GM23338 (cell line): ENCODE data around the gene PLCG2. TPM values are rescaled to one million over a fixed set of nuclear protein-coding genes. Genes with fewer than 3 reads are reported as not detected.

Experiments
- CREB1 ChIP-seq: fragments of 250-450 bp; sonication (Bioruptor Pico); IDR thresholded peaks from 2 replicates; pipeline ENCODE4 v1.5.0; 2020; ENCODE audit warnings: low read depth, mild to moderate bottlenecking, moderate library complexity
- CTCF ChIP-seq, 2 experiments: fragments of 200-600 bp in 1 of 2; sonication (generic) in 1 of 2; conservative IDR thresholded peaks; 2 replicates each; pipeline versions ENCODE4 v1.5.1 to v1.6.1; 2016 to 2017; ENCODE audit warnings: antibody characterized with exemption in 2 of 2, low read depth in 2 of 2, mild to moderate bottlenecking in 2 of 2, moderate library complexity in 1 of 2
- EZH2 ChIP-seq: fragments of 200-600 bp; sonication (generic); IDR thresholded peaks from one replicate; pipeline ENCODE4 v1.8.0; 2017; ENCODE audit warnings: antibody characterized with exemption, mild to moderate bottlenecking, low read depth; ENCODE audit not compliant: unreplicated experiment
- EZH2phosphoT487 ChIP-seq: fragments of 200-600 bp; sonication (generic); IDR thresholded peaks from one replicate; pipeline ENCODE4 v1.8.1; 2018; ENCODE audit warnings: antibody characterized with exemption; ENCODE audit not compliant: unreplicated experiment
- JUNB ChIP-seq: IDR thresholded peaks from one replicate; pipeline ENCODE4 v1.6.1; 2016; ENCODE audit warnings: antibody characterized with exemption; ENCODE audit not compliant: unreplicated experiment
- NANOG ChIP-seq: IDR thresholded peaks from 2 replicates; pipeline ENCODE4 v1.6.1; 2016; ENCODE audit warnings: antibody characterized with exemption, borderline replicate concordance
- POLR2AphosphoS5 ChIP-seq: IDR thresholded peaks from 2 replicates; pipeline ENCODE4 v1.6.1; 2016; ENCODE audit warnings: antibody characterized with exemption, low read depth
- ZNF114 ChIP-seq: fragments of 250-450 bp; sonication (Bioruptor Pico); IDR thresholded peaks from 2 replicates; pipeline ENCODE4 v1.5.0; 2020; ENCODE audit warnings: mild to moderate bottlenecking, moderate library complexity
- ZNF331 ChIP-seq: fragments of 250-450 bp; sonication (Bioruptor Pico); IDR thresholded peaks from 2 replicates; pipeline ENCODE4 v1.5.0; 2020; ENCODE audit warnings: low read depth, mild to moderate bottlenecking, moderate library complexity
- ZNF462 ChIP-seq: fragments of 250-450 bp; sonication (Bioruptor Pico); IDR thresholded peaks from 2 replicates; pipeline ENCODE4 v1.5.0; 2020; ENCODE audit warnings: mild to moderate bottlenecking, moderate library complexity
- polyA plus RNA-seq: library from polyadenylated mRNA; unstranded; fragments of >200 nt; fragmentation: Nextera tagmentation; extraction: Ambion mirVana; gene quantifications from 2 replicates; pipeline ENCODE4 v1.2.1, GENCODE V29; 2016
- total RNA-seq: library from RNA; depleted of rRNA; stranded (reverse); fragments of >200 nt; shearing (Covaris generic); gene quantifications from 2 replicates; pipeline ENCODE4 v1.2.3, GENCODE V29; 2014
- TF ChIP-seq, protein P1 (sequence below): IDR thresholded peaks from one replicate; pipeline ENCODE4 v1.6.1; 2018; ENCODE audit warnings: antibody characterized with exemption; ENCODE audit not compliant: unreplicated experiment

The PLCG2 gene
- total and polyA plus RNA-seq, 2 experiments from 2014 or later, result 2.4 to 5.9 TPM

- TF ChIP-seq ZNF462 (CRISPR knock-in tag), result no peak
- no peak for TF ChIP-seq ZNF114 (CRISPR knock-in tag)
- TF ChIP-seq, protein P1, sequence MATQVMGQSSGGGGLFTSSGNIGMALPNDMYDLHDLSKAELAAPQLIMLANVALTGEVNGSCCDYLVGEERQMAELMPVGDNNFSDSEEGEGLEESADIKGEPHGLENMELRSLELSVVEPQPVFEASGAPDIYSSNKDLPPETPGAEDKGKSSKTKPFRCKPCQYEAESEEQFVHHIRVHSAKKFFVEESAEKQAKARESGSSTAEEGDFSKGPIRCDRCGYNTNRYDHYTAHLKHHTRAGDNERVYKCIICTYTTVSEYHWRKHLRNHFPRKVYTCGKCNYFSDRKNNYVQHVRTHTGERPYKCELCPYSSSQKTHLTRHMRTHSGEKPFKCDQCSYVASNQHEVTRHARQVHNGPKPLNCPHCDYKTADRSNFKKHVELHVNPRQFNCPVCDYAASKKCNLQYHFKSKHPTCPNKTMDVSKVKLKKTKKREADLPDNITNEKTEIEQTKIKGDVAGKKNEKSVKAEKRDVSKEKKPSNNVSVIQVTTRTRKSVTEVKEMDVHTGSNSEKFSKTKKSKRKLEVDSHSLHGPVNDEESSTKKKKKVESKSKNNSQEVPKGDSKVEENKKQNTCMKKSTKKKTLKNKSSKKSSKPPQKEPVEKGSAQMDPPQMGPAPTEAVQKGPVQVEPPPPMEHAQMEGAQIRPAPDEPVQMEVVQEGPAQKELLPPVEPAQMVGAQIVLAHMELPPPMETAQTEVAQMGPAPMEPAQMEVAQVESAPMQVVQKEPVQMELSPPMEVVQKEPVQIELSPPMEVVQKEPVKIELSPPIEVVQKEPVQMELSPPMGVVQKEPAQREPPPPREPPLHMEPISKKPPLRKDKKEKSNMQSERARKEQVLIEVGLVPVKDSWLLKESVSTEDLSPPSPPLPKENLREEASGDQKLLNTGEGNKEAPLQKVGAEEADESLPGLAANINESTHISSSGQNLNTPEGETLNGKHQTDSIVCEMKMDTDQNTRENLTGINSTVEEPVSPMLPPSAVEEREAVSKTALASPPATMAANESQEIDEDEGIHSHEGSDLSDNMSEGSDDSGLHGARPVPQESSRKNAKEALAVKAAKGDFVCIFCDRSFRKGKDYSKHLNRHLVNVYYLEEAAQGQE, result no peak
- TF ChIP-seq JUNB, result no peak
- TF ChIP-seq NANOG, result no peak
- no peak for TF ChIP-seq EZH2
- no peak for TF ChIP-seq POLR2AphosphoS5
- TF ChIP-seq CREB1 (CRISPR knock-in tag), result no peak
- TF ChIP-seq EZH2phosphoT487, result no peak
- TF ChIP-seq ZNF331 (CRISPR knock-in tag), result no peak
- TF ChIP-seq CTCF (conservative IDR thresholded peaks at IDR 0.05; ENCODE audit: low read depth in 2 of 2), result no peak
These were observed 141.4 kb downstream of the PLCG2 start (continued) for GRCh38 chr16:81920498-81920897.
